Measurements from ENCODE around the gene GPX2. TPM values are rescaled to one million over a fixed set of nuclear protein-coding genes. Genes with fewer than 3 reads are reported as not detected.
A peak's percentile ranks its signal among the peaks of the same experiment; 100 is the strongest.

The GPX2 gene
- total and polyA plus RNA-seq, 10 of the 15 experiments (the other 5 are each of a cell fraction or from before 2014, with no cell fraction given), result not detected

DNA sequence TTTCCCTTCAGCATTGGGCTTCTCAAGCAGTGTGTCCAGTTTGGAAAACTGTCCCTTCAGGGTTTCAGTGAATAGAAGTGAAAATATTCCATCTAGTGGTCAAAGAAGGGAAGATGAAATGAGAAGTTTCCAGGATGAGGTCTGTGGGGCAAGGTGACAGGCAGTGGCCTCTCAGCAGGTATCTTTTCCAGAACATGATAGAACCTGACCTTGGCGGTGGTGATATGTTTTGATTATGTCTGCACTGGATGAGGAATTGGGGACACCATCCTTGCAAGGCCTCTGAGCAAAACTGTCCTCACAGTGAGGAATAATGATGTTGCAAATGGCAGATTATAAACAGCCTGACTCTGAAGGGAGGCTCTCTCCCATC lies 4.7 kb downstream of the GPX2 start:
- Histone ChIP-seq H3K4me2 (ENCODE audit: control insufficient read depth, insufficient read depth) (no peak overlapping the region), H3K79me2 (ENCODE audit: control insufficient read depth, insufficient read depth, low read length) (no peaks in the 10 kb centered on the region), H3K4me3 (no peak overlapping the region), H3K9me3 (replicated peaks; ENCODE audit: control insufficient read depth, insufficient read depth, low read length) (no peaks in the 10 kb centered on the region), H4K20me1 (ENCODE audit: control insufficient read depth, insufficient read depth) (no peaks in the 10 kb centered on the region), H3K4me1 (ENCODE audit: control insufficient read depth, insufficient read depth, low read length) (no peaks in the 10 kb centered on the region), H3K27me3 (replicated peaks in 1 of 2; ENCODE audit: control insufficient read depth in 2 of 2, insufficient read depth in 2 of 2, low read length in 1 of 2) (no peaks in the 10 kb centered on the region), H3K27ac (ENCODE audit: control insufficient read depth, insufficient read depth) (no peak overlapping the region), H3K9ac (ENCODE audit: control insufficient read depth, insufficient read depth, low read length) (no peak overlapping the region), H3K36me3 (ENCODE audit: control insufficient read depth in 2 of 2, insufficient read depth in 2 of 2, low read length in 1 of 2) (peaks cover 3 to 12% of the 10 kb centered on the region in 2 experiments), H2AFZ (ENCODE audit: control insufficient read depth, low read depth, low read length) (no peak overlapping the region)
- in situ Hi-C loops (cut with MboI), result no loop called here
- DNase-seq (ENCODE audit: low read depth, low spot score) (no peak), FAIRE-seq (no peak), ATAC-seq (peak; percentile 20; the same call in 2 of the 3 replicates)
- 94% methylated on average over 1 of the region's 1 CpG for WGBS (ENCODE audit: insufficient coverage, insufficient replicate concordance, low lambda C conversion rate, missing lambda C conversion rate)
- ChIA-PET SMC1A (ENCODE audit: uncharacterized antibody, unreplicated experiment) (interaction anchor here (1.4 to 2.4 kb wide), 2 partner anchors 12 to 46 kb away, joined by 7 to 25 read pairs; no protein-coding TSS in a partner anchor), POLR2A (no interaction called here), CTCF (interaction anchor here (1.6 kb wide), 1 partner anchor 82 kb away, joined by 5 read pairs; no protein-coding TSS in a partner anchor), RAD21 (ENCODE audit: unreplicated experiment) (interaction anchor here (2.5 kb wide), 1 partner anchor 46 kb away, joined by 10 read pairs; no protein-coding TSS in a partner anchor)
- TF ChIP-seq BMI1 (IDR thresholded peaks at IDR 0.05; ENCODE audit: borderline replicate concordance) (no peak), RAD21 (IDR thresholded peaks at IDR 0.05; ENCODE audit: insufficient read depth, low read depth, low read length) (peak; percentile 19; the same call in 1 of the 2 replicates), TBL1XR1 (IDR thresholded peaks at IDR 0.05; ENCODE audit: low read depth, low read length) (no peak), CTCF (IDR thresholded peaks at IDR 0.05 in 2 of 3, conservative IDR thresholded peaks at IDR 0.05 in 1 of 3; ENCODE audit: control insufficient read depth in 2 of 3, extremely low read depth in 1 of 3, insufficient read depth in 1 of 3, low read depth in 3 of 3, low read length in 3 of 3) (peak in 2 of 3 experiments; percentile 8 to 19; a peak in 3 of 6 replicates), ZBTB40 (IDR thresholded peaks at IDR 0.05; ENCODE audit: borderline replicate concordance) (no peak)
- intact Hi-C loops (cut with micrococcal nuclease; ENCODE audit: unreplicated experiment), result no loop called here
- no TSS peak for BruUV-seq (replicated peaks)

Data from GM12878 (cell line).